Measurements from ENCODE around the gene ZNF783. TPM values are rescaled to one million over a fixed set of nuclear protein-coding genes. Genes with fewer than 3 reads are reported as not detected.

Gene ZNF783
- total and polyA plus RNA-seq, 9 of the 15 experiments (the other 6 are each of a cell fraction or from before 2014, with no cell fraction given), result 0.66 to 11.2 (median 5.4) TPM

DNA sequence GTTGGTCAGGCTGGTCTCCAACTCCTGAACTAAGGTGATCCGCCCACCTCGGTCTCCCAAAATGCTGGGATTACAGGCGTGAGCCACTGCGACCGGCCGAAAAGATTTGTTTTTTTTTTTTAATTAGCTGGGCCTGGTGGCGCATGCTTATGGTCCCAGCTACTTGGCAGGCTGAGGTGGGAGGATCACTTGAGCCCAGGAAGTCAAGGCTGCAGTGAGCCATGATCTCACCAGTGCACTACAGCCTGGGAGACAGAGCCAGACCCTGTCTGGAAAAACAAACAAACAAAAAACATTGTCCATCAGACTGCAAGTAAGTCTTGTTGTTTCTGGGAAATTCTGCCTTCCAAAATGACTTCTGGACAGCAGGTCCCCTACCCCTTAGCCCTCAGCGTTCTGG lies 38.8 kb upstream of the ZNF783 start:
- no peak for FAIRE-seq

More for the DNA sequence above, 38.8 kb upstream of the ZNF783 start:
- WGBS (ENCODE audit: insufficient coverage, low coverage, missing lambda C conversion rate), result 98% methylated on average over 8 of the region's 8 CpGs
- Histone ChIP-seq H3K9me3 (replicated peaks; ENCODE audit: control insufficient read depth, insufficient read depth, low read depth, low read length) (0 out of 2 replicates have a peak, but pooled peaks cover 5% of the 10 kb centered on the region), H4K20me1 (replicated peaks; ENCODE audit: control insufficient read depth, insufficient read depth, low read length) (peaks cover 3% of the 10 kb centered on the region), H3K36me3 (ENCODE audit: control insufficient read depth, insufficient read depth, low read length) (peaks cover 64% of the 10 kb centered on the region), H3K9me1 (ENCODE audit: control insufficient read depth, insufficient read depth, low read length) (no peaks in the 10 kb centered on the region), H3K9ac (ENCODE audit: insufficient read depth in 1 of 2, low read depth in 2 of 2, low read length in 2 of 2) (no peak overlapping the region), H3K4me3 (no peak overlapping the region), H2AFZ (ENCODE audit: low read depth, low read length) (no peak overlapping the region), H3K4me1 (replicated peaks in 1 of 2; ENCODE audit: control insufficient read depth in 2 of 2, insufficient read depth in 2 of 2, low read length in 2 of 2) (peaks cover 0 to 4% of the 10 kb centered on the region in 2 experiments; a peak in 1 of 5 replicates), H3K79me2 (ENCODE audit: control insufficient read depth, insufficient read depth, low read length) (no peaks in the 10 kb centered on the region), H3K27me3 (ENCODE audit: control insufficient read depth in 2 of 2, insufficient read depth in 2 of 2, low read length in 2 of 2) (no peaks in the 10 kb centered on the region), H3K4me2 (ENCODE audit: insufficient read depth, low read length) (no peak overlapping the region), H3K27ac (ENCODE audit: extremely low read depth, low read depth, low read length) (no peak overlapping the region)
- CTCF ChIA-PET (ENCODE audit: low intra/inter-chr PET ratio), result no interaction called here
- in situ Hi-C loops (cut with MboI), result no loop called here
- DNase-seq (ENCODE audit: extremely low read depth in 1 of 4, low spot score in 3 of 4) (no peak), ATAC-seq (no peak)
- intact Hi-C loops (cut with micrococcal nuclease), result no loop called here
- POLR2A ChIA-PET, result interaction anchor here (1.0 kb wide), 1 partner anchor 14 kb away, joined by 4 read pairs; no protein-coding TSS in a partner anchor
- no TSS peak for BruUV-seq (replicated peaks)
- no peak for TF ChIP-seq YBX1 (IDR thresholded peaks at IDR 0.05)
- TF ChIP-seq MXD1 (CRISPR knock-in tag; IDR thresholded peaks at IDR 0.05; ENCODE audit: borderline replicate concordance, poor library complexity, severe bottlenecking), result no peak
- TF ChIP-seq, protein P1, sequence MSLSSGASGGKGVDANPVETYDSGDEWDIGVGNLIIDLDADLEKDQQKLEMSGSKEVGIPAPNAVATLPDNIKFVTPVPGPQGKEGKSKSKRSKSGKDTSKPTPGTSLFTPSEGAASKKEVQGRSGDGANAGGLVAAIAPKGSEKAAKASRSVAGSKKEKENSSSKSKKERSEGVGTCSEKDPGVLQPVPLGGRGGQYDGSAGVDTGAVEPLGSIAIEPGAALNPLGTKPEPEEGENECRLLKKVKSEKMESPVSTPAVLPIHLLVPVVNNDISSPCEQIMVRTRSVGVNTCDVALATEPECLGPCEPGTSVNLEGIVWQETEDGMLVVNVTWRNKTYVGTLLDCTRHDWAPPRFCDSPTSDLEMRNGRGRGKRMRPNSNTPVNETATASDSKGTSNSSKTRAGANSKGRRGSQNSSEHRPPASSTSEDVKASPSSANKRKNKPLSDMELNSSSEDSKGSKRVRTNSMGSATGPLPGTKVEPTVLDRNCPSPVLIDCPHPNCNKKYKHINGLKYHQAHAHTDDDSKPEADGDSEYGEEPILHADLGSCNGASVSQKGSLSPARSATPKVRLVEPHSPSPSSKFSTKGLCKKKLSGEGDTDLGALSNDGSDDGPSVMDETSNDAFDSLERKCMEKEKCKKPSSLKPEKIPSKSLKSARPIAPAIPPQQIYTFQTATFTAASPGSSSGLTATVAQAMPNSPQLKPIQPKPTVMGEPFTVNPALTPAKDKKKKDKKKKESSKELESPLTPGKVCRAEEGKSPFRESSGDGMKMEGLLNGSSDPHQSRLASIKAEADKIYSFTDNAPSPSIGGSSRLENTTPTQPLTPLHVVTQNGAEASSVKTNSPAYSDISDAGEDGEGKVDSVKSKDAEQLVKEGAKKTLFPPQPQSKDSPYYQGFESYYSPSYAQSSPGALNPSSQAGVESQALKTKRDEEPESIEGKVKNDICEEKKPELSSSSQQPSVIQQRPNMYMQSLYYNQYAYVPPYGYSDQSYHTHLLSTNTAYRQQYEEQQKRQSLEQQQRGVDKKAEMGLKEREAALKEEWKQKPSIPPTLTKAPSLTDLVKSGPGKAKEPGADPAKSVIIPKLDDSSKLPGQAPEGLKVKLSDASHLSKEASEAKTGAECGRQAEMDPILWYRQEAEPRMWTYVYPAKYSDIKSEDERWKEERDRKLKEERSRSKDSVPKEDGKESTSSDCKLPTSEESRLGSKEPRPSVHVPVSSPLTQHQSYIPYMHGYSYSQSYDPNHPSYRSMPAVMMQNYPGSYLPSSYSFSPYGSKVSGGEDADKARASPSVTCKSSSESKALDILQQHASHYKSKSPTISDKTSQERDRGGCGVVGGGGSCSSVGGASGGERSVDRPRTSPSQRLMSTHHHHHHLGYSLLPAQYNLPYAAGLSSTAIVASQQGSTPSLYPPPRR (CRISPR knock-in tag; IDR thresholded peaks at IDR 0.05; ENCODE audit: borderline replicate concordance), result no peak
- TF ChIP-seq SRSF7 (optimal IDR thresholded peaks at IDR 0.05; ENCODE audit: low read depth, low read length), result no peak
- no peak for TF ChIP-seq WHSC1 (IDR thresholded peaks at IDR 0.05; ENCODE audit: low read length)
- TF ChIP-seq, protein P2, sequence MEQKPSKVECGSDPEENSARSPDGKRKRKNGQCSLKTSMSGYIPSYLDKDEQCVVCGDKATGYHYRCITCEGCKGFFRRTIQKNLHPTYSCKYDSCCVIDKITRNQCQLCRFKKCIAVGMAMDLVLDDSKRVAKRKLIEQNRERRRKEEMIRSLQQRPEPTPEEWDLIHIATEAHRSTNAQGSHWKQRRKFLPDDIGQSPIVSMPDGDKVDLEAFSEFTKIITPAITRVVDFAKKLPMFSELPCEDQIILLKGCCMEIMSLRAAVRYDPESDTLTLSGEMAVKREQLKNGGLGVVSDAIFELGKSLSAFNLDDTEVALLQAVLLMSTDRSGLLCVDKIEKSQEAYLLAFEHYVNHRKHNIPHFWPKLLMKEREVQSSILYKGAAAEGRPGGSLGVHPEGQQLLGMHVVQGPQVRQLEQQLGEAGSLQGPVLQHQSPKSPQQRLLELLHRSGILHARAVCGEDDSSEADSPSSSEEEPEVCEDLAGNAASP (IDR thresholded peaks at IDR 0.05), result no peak
- TF ChIP-seq THRAP3 (IDR thresholded peaks at IDR 0.05; ENCODE audit: borderline replicate concordance), result no peak
- TF ChIP-seq PTRF (tag; IDR thresholded peaks at IDR 0.05), result no peak
- TF ChIP-seq ZNF121 (CRISPR knock-in tag; conservative IDR thresholded peaks at IDR 0.05), result no peak
- TF ChIP-seq, protein P3, sequence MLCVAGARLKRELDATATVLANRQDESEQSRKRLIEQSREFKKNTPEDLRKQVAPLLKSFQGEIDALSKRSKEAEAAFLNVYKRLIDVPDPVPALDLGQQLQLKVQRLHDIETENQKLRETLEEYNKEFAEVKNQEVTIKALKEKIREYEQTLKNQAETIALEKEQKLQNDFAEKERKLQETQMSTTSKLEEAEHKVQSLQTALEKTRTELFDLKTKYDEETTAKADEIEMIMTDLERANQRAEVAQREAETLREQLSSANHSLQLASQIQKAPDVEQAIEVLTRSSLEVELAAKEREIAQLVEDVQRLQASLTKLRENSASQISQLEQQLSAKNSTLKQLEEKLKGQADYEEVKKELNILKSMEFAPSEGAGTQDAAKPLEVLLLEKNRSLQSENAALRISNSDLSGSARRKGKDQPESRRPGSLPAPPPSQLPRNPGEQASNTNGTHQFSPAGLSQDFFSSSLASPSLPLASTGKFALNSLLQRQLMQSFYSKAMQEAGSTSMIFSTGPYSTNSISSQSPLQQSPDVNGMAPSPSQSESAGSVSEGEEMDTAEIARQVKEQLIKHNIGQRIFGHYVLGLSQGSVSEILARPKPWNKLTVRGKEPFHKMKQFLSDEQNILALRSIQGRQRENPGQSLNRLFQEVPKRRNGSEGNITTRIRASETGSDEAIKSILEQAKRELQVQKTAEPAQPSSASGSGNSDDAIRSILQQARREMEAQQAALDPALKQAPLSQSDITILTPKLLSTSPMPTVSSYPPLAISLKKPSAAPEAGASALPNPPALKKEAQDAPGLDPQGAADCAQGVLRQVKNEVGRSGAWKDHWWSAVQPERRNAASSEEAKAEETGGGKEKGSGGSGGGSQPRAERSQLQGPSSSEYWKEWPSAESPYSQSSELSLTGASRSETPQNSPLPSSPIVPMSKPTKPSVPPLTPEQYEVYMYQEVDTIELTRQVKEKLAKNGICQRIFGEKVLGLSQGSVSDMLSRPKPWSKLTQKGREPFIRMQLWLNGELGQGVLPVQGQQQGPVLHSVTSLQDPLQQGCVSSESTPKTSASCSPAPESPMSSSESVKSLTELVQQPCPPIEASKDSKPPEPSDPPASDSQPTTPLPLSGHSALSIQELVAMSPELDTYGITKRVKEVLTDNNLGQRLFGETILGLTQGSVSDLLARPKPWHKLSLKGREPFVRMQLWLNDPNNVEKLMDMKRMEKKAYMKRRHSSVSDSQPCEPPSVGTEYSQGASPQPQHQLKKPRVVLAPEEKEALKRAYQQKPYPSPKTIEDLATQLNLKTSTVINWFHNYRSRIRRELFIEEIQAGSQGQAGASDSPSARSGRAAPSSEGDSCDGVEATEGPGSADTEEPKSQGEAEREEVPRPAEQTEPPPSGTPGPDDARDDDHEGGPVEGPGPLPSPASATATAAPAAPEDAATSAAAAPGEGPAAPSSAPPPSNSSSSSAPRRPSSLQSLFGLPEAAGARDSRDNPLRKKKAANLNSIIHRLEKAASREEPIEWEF (CRISPR knock-in tag; IDR thresholded peaks at IDR 0.05), result no peak
